ENCODE data around the gene MUSTN1.

The MUSTN1 gene

DNA sequence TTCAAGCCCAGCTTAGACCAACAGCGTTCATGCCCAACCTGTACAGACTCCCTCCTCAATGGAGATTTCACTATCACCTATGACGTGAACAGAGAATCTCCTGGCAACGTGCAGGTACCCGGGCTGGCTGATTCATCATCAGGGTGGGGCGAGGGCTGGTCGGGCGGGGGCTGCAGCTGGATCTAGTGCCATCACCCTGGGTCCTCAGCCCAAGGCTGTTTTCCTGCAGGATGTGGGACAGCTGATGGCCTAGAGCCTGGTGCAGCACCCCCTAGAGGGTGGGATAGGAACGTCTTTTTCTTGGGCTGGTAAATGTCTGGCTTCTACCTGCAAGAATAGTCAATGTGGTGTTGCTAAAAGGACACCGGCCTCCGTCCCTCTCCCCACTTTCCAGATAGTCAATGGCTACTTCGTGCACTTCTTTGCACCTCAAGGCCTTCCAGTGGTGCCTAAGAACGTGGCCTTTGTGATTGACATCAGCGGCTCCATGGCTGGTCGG lies 35.8 kb downstream of the MUSTN1 start:
- no peak for DNase-seq

DNA sequence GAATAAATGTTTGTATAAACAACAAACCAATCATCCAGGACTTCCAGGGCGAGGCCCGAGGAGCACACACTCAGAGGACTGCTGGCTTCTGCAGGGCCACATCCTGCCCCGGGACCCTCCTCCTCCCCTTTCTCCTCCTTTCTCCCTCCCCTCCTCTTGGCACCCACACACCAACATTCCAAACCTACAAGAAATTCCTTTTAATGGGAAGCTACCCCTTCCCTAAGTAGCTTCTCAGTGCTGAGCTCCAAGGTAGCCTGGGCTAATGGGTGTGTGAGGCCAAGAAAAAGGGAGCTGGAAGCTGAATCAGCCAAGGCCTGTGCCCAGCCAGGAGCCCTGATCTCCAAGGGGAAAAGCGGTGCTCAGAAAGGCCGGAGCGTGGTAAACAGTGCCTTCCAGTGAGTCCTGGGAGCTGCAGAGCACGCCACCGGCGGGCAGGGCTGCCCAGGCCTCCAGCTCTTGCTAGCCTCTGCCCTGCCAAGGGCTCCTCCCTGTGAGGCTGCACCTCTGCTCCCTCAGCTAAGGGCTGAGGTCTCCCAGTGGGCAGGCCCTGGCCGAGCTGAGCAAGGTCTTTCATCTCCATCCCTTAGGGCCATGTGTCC lies 36.3 kb downstream of the MUSTN1 start:
- no peak for DNase-seq

DNA sequence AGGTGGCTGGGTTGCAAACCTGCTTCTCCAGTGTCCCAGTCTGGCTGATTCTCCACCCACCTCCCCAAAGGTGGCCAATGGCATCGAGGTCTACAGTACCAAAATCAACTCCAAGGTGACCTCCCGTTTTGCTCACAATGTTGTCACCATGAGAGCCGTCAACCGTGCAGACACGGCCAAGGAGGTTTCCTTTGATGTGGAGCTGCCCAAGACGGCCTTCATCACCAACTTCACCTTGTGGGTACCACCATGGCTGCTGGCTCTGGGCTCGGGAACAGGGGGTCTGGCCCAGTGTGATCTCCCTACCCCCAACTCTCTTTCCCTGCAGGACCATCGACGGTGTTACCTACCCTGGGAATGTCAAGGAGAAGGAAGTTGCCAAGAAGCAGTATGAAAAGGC lies 38.4 kb downstream of the MUSTN1 start:
- DNase-seq: no peak

- no peak for DNase-seq
Measured at GRCh38 chr3:52795298-52795900, 39.4 kb downstream of the MUSTN1 start.

GRCh38 chr3:52794612-52795099 lies 40.2 kb downstream of the MUSTN1 start, which contains the start of gene ITIH3:
Gene ITIH3, plus strand, starts transcription at chr3:52794796. Its CDS starts 8 bp downstream, at chr3:52794804.
- no peak for DNase-seq

GRCh38 chr3:52793702-52794611 lies 40.9 kb downstream of the MUSTN1 start:
- DNase-seq: no peak

DNA sequence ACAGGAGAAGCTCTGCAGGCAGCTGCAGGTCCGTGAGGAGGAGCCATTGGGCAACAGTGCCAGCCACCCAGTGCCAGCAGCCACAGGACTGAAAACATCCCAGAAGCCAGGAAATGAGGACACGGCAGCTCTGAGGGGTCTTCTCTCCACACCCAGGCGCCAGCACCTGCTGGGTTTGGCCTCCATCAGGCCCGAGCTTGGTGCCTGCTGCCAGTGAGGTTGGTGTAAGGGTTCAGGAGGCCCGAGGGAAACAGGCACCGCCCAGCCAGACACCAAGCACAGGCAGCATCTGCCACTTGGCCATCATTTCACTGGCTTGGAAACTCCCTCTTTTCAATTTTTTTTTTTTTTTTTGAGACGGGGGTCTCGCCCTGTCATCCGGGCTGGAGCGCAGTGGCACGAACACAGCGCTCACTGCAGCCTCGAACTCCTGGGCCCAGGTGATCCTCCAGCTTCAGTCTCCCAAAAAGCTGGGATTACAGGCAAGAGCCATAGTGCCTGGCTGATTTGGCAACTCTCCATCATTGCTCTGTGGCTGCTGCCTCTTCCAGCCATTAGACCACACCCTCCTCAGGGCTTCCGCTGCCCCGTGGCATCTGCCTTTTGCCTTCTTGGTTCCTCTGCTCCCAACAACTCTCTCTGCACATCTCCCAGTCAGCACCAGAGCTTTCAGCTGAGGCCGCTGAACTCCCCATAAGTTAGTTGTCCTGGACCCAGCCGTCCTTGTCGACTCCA lies 41.7 kb downstream of the MUSTN1 start:
- DNase-seq: no peak

GRCh38 chr3:52792413-52792812 lies 42.4 kb downstream of the MUSTN1 start:
- no peak for DNase-seq

DNA sequence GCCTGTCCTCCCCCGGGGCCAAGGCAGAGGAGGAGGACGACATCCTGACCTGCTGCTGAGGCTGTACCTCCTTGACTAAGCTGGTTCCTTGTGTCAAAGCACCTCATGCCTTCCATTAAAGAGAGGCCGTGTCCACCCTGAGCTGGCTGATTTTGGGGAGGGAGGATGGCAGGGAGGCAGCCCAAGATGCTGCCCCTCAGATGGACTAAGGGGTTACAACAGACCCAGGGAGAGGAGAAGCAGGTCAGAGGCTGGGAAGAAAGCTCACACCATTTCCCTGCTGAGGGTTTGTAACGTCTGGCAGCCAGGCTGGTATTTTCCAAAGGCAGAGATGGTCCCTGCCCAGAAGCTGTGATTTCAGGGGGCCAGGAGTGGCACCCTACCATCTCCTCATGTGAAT lies 42.9 kb downstream of the MUSTN1 start:
- DNase-seq: no peak

DNA sequence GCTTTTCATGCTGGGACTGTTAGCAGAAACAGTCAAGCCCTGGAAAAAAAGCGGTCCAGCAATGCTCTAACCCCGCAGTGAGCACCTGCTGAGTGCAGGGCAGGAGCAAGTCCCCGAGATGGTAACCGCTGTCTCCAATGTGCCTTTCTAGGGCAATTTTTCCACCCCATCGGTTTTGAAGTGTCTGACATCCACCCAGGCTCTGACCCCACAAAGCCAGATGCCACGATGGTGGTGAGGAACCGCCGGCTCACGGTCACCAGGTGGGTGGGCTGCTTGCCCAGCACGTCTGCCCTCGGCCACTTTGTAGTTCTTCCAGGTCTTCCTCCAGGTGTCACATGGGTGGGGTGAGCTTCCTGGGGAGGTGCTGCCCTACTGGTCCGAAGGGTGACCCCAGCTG lies 43.5 kb downstream of the MUSTN1 start:
- DNase-seq: no peak

DNA sequence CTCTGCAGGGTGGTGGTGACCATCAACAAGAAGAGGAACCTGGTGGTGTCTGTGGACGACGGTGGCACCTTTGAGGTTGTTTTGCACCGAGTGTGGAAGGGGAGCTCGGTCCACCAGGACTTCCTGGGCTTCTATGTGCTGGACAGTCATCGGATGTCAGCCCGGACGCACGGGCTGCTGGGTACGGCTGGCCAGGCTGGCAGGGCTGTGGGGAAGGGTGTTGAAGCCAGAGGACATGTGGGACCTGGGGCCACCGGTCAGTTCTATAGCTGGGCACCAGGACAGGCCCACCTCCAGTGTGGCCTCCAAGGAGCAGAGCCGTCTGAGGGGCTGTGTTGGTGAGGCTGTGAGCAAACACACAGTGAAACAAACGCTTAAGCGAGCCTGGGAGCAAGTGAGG lies 44.1 kb downstream of the MUSTN1 start:
- no peak for DNase-seq

DNA sequence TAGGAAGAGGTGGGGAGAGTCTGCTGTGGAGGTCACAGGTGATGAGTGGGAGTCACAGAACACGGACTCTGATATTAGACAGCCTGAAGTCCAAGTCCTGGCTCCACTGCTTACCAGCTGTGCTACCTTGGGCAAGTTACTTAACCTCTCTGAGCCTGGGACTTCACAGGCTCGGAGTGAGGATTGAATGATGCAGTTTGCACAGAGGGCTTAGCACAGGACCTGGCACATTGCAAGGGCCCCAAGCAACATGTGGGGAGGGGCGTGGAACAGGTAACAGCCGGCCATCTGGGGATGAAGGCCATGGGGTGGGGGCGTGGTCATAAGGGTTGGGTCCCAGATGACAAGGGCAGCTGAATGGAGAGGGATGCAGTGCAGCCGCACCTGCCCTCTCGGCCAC lies 44.5 kb downstream of the MUSTN1 start:
- no peak for DNase-seq

DNA sequence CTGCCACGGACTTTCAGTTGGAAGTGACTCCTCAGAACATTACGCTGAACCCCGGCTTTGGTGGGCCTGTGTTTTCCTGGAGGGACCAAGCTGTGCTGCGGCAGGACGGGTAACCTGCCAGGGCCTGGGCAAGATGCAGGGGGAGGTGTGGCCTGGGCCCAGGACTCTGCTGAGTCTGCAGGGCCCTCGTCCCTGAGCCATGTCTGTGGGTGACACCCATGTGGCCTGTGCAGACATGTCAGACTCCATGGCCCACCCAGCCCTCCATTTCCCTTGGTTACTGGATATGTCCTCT lies 45.1 kb downstream of the MUSTN1 start:
- DNase-seq: no peak

DNA sequence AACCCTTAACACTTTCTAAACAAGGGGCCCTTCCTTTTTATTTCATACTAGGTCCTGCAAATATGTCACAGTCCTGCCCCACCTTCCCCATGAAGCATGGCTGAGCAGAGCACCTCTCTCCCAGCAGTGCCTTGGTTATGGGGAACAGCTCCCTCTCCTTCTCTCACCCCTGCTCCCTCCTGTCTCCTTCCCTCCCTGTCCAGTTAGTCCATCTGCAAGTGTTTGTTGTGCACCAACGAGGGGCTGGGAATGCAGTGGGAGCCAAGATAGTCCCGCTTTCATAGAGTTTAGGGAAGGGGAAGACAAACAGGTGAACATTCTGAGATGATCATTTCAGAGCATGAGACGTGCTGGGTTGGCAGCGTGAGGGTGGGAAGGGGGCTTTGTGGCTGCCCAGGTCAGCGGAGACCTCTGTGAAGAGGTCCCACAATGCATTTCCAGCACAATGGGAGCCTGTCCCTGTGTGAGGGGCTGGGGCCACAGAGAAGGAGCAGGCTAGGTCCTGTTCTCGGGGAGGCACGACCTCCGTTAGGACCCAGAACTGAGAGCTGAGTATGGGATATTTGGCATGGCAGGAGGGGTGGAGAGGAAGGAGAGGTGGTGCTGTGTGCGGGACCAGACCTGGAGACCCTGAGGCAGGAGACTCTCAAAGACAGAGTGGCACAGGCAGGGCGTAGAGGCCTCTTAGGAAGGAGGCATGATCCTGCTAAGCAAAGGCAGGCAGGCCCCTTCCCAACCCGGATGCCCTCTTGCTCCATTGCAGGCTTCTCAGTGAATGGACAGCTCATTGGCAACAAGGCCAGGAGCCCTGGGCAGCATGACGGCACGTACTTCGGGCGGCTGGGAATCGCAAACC lies 45.7 kb downstream of the MUSTN1 start:
- DNase-seq: no peak

DNA sequence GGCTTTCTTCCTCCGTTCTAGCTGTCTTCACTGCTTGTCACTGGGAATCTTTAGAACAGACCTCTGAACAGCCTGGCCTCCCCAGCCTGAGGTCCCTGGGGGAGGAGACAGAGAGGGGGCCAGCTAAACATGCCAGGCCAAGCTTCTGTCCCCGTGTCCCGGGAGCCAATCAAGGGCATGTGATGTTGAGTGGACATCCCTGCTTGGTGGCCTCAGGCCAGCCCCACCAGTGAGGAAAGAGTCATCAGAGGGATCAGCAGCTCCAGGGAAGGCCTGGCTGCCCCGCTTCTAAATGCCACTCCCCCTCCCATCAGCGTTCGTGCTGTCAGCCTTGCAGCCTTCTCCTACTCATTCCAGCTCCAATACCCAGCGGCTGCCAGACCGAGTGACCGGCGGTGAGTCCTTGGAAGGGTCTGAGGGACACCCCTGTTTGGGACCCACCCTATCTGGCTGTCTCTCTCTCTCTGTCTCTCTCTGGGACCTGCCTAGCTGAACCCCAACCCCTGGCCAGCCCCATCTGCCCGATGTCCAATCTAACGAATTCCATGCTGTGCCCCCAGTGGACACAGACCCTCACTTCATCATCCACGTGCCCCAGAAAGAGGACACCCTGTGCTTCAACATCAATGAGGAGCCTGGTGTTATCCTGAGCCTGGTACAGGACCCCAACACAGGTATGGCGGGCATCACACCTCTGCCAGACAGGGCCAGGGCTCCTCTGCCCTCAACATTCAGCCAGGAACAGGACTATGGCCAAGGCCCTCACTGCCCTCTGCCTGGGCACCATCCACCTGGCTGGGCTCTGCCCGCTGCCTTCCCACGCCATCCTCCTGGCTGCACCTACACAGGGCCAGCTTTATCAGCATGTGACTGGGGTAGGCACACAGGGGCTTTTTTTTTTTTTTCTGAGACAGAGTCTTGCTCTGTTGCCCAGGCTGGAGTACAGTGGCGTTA lies 46.9 kb downstream of the MUSTN1 start:
- no peak for DNase-seq

DNA sequence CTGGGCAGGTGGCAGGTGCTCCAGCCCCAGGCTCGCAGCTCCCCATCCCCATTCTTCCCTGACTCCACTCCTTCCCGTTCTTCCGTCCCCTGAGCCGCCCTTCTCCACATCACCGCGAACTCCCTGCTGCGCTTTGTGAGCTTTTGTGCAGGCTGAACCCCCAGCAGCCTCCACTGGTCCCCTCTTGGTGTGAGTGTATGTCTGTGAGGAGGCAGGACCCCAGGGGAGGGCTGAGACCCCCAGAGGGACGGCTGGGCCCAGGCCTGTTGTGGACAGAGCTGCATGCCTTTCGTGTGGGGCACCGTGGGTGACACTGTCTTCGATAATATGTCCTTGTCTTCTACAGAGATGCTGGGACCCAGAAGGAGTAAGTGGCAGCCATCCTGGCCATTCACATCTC lies 47.6 kb downstream of the MUSTN1 start:
- no peak for DNase-seq

GRCh38 chr3:52786330-52787215 lies 48.2 kb downstream of the MUSTN1 start:
- DNase-seq: no peak

DNA sequence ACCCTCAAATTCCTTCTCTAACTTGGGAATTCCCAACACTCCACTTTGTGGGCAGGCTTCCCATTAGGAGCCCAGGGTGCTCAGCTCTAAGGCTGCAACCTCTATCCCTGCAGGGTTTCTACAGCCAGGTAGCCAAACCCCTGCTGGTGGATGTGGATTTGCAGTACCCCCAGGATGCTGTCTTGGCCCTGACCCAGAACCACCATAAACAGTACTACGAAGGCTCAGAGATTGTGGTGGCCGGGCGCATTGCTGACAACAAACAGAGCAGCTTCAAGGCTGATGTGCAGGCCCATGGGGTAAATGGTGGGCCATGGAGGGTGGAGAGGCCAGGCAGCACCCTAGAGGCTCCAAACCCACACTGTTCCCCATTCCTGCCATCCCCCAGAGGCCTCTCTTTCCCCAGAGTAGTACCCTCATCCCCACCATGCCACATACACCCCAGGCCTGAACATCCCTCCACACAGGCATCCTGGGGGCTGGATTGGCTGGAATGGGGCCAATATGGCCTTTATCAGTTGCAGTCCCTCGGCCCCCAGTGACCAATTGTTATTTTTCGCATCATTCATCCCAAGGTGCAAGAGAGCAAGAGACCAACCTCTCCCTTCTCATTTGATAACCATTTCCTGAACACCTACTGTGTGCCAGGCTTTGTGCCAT lies 49.8 kb downstream of the MUSTN1 start:
- no peak for DNase-seq

DNA sequence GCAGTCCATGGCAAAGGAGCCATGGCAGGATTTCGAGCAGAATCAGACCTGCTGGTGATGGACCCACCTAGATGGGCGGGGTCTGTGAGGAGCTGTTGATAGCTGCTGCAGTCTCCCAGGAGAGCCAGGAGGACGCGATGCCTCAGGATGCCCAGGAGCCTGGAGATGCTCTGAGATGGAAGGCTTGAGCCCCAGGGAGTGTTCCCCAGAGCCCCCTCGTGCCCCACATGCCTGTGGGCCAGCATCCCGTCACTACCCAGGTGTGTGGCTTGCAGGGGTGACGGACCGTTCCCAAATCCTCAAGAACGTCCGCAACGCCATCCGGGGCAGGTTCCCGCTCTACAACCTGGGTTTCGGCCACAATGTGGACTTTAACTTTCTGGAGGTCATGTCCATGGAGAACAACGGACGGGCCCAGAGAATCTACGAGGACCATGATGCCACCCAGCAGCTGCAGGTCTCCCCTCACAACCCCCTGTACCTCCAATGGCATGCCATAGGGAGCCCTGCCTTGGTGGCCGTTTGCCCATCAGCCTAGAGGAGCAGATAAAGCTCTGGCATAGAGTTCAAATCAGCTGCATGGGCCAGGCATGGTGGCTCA lies 50.7 kb downstream of the MUSTN1 start:
- DNase-seq: no peak

All from NCI-H774 (cell line).